K562 (cell line): ENCODE data around the gene RREB1. TPM values are rescaled to one million over a fixed set of nuclear protein-coding genes. Genes with fewer than 3 reads are reported as not detected.

ENCODE experiments used
- ATAC-seq: fragments of 200-7000 bp; cut with Tn5 transposase; 3 replicates; pipeline ENCODE4 v1.9.1; 2020; ENCODE audit warnings: moderate library complexity
- BruUV-seq: library from RNA; stranded (reverse); fragments of 400-500 nt; replicated peaks from 2 replicates; lab custom pipeline; 2021; lab: Mats Ljungman, UMichigan
- CTCF ChIA-PET: fragments of 300-600 bp; formaldehyde crosslinking; extraction: SDS; loops from one replicate; lab custom pipeline; 2021; ENCODE audit warnings: low intra/inter-chr PET ratio; lab: Yijun Ruan, JAX
- POLR2A ChIA-PET: fragments of 300-600, 350-650 bp; sonication (Branson Sonifier 250); formaldehyde crosslinking; extraction: SDS; loops from one replicate; lab custom pipeline; 2021; ENCODE audit warnings: antibody characterized with exemption, inconsistent platforms; lab: Yijun Ruan, JAX
- DNase-seq, 4 experiments: peaks; one replicate each; pipeline versions ENCODE4 v3.0.0 to v3.0.0-alpha.2; 2011 to 2018; ENCODE audit warnings: low spot score in 3 of 4, mixed read lengths in 3 of 4; ENCODE audit errors: extremely low read depth in 1 of 4
- FAIRE-seq: peaks from 2 replicates; lab custom pipeline; 2011; peaks lifted over from hg19 to GRCh38; lab: Jason Lieb, UNC
- H2AFZ ChIP-seq: 2 replicates; pipeline ENCODE4 v1.6.0; 2011; ENCODE audit warnings: low read depth, low read length, control low read depth, inconsistent platforms
- H3K27ac ChIP-seq: fragments of 200-600 bp; 3 replicates; pipeline ENCODE4 v1.8.0; 2011; ENCODE audit warnings: low read depth, mild to moderate bottlenecking, control low read depth, inconsistent platforms, low read length, moderate library complexity, mixed read lengths; ENCODE audit errors: extremely low read depth
- H3K27me3 ChIP-seq, 2 experiments: fragments of 300-600 bp in 1 of 2; 2 replicates in 1 of 2; 3 replicates in 1 of 2; pipeline versions ENCODE4 v1.6.0 to v1.8.0; 2011; ENCODE audit warnings: inconsistent platforms in 2 of 2, low read length in 2 of 2, mild to moderate bottlenecking in 1 of 2, mixed read lengths in 1 of 2, moderate library complexity in 1 of 2; ENCODE audit not compliant: control insufficient read depth in 2 of 2, insufficient read depth in 2 of 2
- H3K36me3 ChIP-seq: fragments of 300-600 bp; 3 replicates; pipeline ENCODE4 v1.8.0; 2011; ENCODE audit warnings: mild to moderate bottlenecking, low read length, inconsistent platforms; ENCODE audit not compliant: control insufficient read depth, insufficient read depth
- H3K4me1 ChIP-seq, 2 experiments: fragments of 200-600 bp in 1 of 2; replicated peaks in 1 of 2; 2 replicates in 1 of 2; 3 replicates in 1 of 2; pipeline versions ENCODE4 v1.5.1 to v1.8.0; 2011; ENCODE audit warnings: inconsistent platforms in 2 of 2, low read length in 2 of 2, mild to moderate bottlenecking in 1 of 2, mixed read lengths in 1 of 2, moderate library complexity in 1 of 2; ENCODE audit not compliant: control insufficient read depth in 2 of 2, insufficient read depth in 2 of 2
- H3K4me2 ChIP-seq: 2 replicates; pipeline ENCODE4 v1.6.1; 2011; ENCODE audit warnings: low read length, control low read depth, inconsistent platforms, mixed read lengths; ENCODE audit not compliant: insufficient read depth
- H3K4me3 ChIP-seq: fragments of 200-600 bp; sonication (generic), shearing (Covaris generic); 2 replicates; pipeline ENCODE4 v1.5.1; 2016; ENCODE audit warnings: control low read depth, inconsistent platforms
- H3K79me2 ChIP-seq: fragments of 200-600 bp; 3 replicates; pipeline ENCODE4 v1.8.0; 2011; ENCODE audit warnings: low read length, inconsistent platforms; ENCODE audit not compliant: control insufficient read depth, insufficient read depth
- H3K9ac ChIP-seq, 2 experiments: 2 replicates each; pipeline versions ENCODE4 v1.6.0 to v1.6.1; 2011; ENCODE audit warnings: low read depth in 2 of 2, low read length in 2 of 2, control low read depth in 1 of 2, inconsistent platforms in 1 of 2, mild to moderate bottlenecking in 1 of 2, mixed read lengths in 1 of 2; ENCODE audit not compliant: insufficient read depth in 1 of 2
- H3K9me1 ChIP-seq: one replicate; pipeline ENCODE4 v1.6.0; 2011; ENCODE audit warnings: inconsistent platforms, mild to moderate bottlenecking, low read length, moderate library complexity; ENCODE audit not compliant: control insufficient read depth, insufficient read depth
- H3K9me3 ChIP-seq: replicated peaks from 2 replicates; pipeline ENCODE4 v1.5.1; 2011; ENCODE audit warnings: low read depth, low read length, inconsistent platforms; ENCODE audit not compliant: control insufficient read depth, insufficient read depth
- H4K20me1 ChIP-seq: replicated peaks from 2 replicates; pipeline ENCODE4 v1.6.1; 2011; ENCODE audit warnings: low read length, inconsistent platforms, mixed read lengths; ENCODE audit not compliant: control insufficient read depth, insufficient read depth
- ELF4 ChIP-seq: fragments of 450-650 bp; formaldehyde crosslinking; IDR thresholded peaks from 2 replicates; pipeline ENCODE4 v1.4.0; 2022; ENCODE audit warnings: missing genetic modification characterization
- MTA1 ChIP-seq: fragments of 450-650 bp; IDR thresholded peaks from 2 replicates; pipeline ENCODE4 v1.6.1; 2017; ENCODE audit warnings: borderline replicate concordance
- OTX1 ChIP-seq: fragments of 450-650 bp; formaldehyde crosslinking; IDR thresholded peaks from 2 replicates; pipeline ENCODE4 v1.4.0; 2022; ENCODE audit warnings: mild to moderate bottlenecking
- ZNF551 ChIP-seq: fragments of 250-450 bp; sonication (Bioruptor Pico); IDR thresholded peaks from 2 replicates; pipeline ENCODE4 v1.5.0; 2021; ENCODE audit warnings: mild to moderate bottlenecking, moderate library complexity
- WGBS: fragments of 100-300 bp; shearing (Covaris generic); methylation state at CpG from one replicate; pipeline ENCODE4 v1.1.6; 2016; ENCODE audit warnings: low coverage, mixed read lengths; ENCODE audit not compliant: insufficient coverage; ENCODE audit errors: missing lambda C conversion rate; 5-methylcytosine and 5-hydroxymethylcytosine counted together
- in situ Hi-C: fragments of 300-500 bp; cut with MboI; formaldehyde crosslinking; loops from 4 replicates; pipeline ENCODE4 v1.15.0; 2018; ENCODE audit warnings: inconsistent platforms, mixed read lengths
- intact Hi-C: fragments of 100-400 bp; cut with micrococcal nuclease; formaldehyde crosslinking; loops from 2 replicates; pipeline ENCODE4 v1.14.2; 2022
- polyA plus RNA-seq, 8 experiments: library from polyadenylated mRNA; depleted of rRNA in 4 of 8; stranded (reverse) in 5 of 8; unstranded in 3 of 8; fragments of >200 nt; fragmentation: Nextera tagmentation in 2 of 8; fragmentation: Illumina TruSeq in 1 of 8; extraction: Ambion mirVana in 2 of 8; extraction: Trizol in 1 of 8; gene quantifications; 2 replicates each; pipeline versions ENCODE4 v1.2.1 to v1.2.3, GENCODE V29; 2011 to 2014; ENCODE audit warnings: inconsistent platforms in 1 of 8, missing spikeins in 1 of 8
- total RNA-seq, 7 experiments: library from RNA; depleted of rRNA in 6 of 7; stranded (reverse); fragments of >200 nt in 6 of 7; fragmentation: Illumina TruSeq in 2 of 7; extraction: Trizol in 2 of 7; gene quantifications; 2 replicates each; pipeline versions ENCODE4 v1.2.1 to v1.2.3, GENCODE V29; 2011 to 2021; ENCODE audit warnings: low replicate concordance in 1 of 7
- TF ChIP-seq, protein P1 (sequence below): fragments of 250-450 bp; sonication (Bioruptor Pico); IDR thresholded peaks from 2 replicates; pipeline ENCODE4 v1.9.0; 2021; ENCODE audit warnings: mild to moderate bottlenecking, inconsistent platforms
- TF ChIP-seq, protein P2 (sequence below), 2 experiments: fragments of 450-650 bp in 1 of 2; IDR thresholded peaks; 2 replicates each; pipeline ENCODE4 v1.6.1; 2011 to 2017; ENCODE audit warnings: low read depth in 2 of 2, antibody characterized with exemption in 1 of 2, borderline replicate concordance in 1 of 2, low read length in 1 of 2, mild to moderate bottlenecking in 1 of 2, mixed read lengths in 1 of 2; ENCODE audit not compliant: control insufficient read depth in 1 of 2
- TF ChIP-seq, protein P3 (sequence below): fragments of 450-650 bp; IDR thresholded peaks from 2 replicates; pipeline ENCODE4 v1.6.1; 2016; ENCODE audit warnings: antibody characterized with exemption
- TF ChIP-seq, protein P4 (sequence below): fragments of 450-650 bp; formaldehyde crosslinking; IDR thresholded peaks from 2 replicates; pipeline ENCODE4 v1.4.0; 2022; ENCODE audit warnings: missing genetic modification characterization
- TF ChIP-seq, protein P5 (sequence below): sonication (generic); formaldehyde crosslinking; IDR thresholded peaks from 2 replicates; pipeline ENCODE4 v1.8.0; 2023; ENCODE audit warnings: mild to moderate bottlenecking, missing genetic modification reagents
- TF ChIP-seq, protein P6 (sequence below): fragments of 450-650 bp; formaldehyde crosslinking; IDR thresholded peaks from 2 replicates; pipeline ENCODE4 v1.4.0; 2022; ENCODE audit warnings: missing genetic modification characterization

RREB1 gene
- total and polyA plus RNA-seq, 9 of the 15 experiments (the other 6 are each of a cell fraction or from before 2014, with no cell fraction given): 3.3 to 64.2 (median 19.3) TPM

DNA sequence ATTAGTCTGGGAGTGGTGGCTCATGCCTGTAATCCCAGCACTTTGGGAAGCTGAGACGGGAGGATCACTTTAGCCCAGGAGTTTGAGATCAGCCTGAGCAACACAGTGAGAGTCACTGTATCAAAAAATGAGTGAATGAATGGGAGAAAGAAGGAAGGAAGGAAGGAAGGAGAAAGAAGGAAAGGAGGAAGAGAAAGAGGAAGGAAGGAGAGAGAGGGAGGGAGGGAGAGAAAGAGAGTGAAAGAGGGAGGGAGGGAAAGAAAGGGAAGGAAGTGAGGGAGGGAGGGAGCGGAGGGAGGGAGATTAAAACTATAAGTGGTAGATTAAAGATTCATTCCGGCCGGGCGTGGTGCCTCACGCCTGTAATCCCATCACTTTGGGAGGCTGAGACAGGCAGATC lies 28.9 kb upstream of the RREB1 start:
- no peak overlapping the region for H3K27ac ChIP-seq
- WGBS: 54% methylated on average over 6 of the region's 6 CpGs
- no peaks in the 10 kb centered on the region for H3K9me1 ChIP-seq
- H3K4me2 ChIP-seq: no peak overlapping the region
- BruUV-seq: no TSS peak
- H3K79me2 ChIP-seq: no peaks in the 10 kb centered on the region
- H3K4me1 ChIP-seq: no peaks in the 10 kb centered on the region; a peak in 1 of 5 replicates
- H3K9ac ChIP-seq: no peak overlapping the region
- FAIRE-seq: no peak
- in situ Hi-C loops (no loop called here), intact Hi-C loops (no loop called here)
- DNase-seq: no peak
- peak overlapping the region; percentile 21; the same call in 1 of the 2 replicates for H2AFZ ChIP-seq
- no peaks in the 10 kb centered on the region for H4K20me1 ChIP-seq
- no peak for ATAC-seq
- H3K9me3 ChIP-seq: no peaks in the 10 kb centered on the region
- ChIA-PET POLR2A (no interaction called here), CTCF (no interaction called here)
- H3K27me3 ChIP-seq: no peaks in the 10 kb centered on the region
- H3K4me3 ChIP-seq: no peak overlapping the region
- no peaks in the 10 kb centered on the region for H3K36me3 ChIP-seq
- TF ChIP-seq, protein P1, sequence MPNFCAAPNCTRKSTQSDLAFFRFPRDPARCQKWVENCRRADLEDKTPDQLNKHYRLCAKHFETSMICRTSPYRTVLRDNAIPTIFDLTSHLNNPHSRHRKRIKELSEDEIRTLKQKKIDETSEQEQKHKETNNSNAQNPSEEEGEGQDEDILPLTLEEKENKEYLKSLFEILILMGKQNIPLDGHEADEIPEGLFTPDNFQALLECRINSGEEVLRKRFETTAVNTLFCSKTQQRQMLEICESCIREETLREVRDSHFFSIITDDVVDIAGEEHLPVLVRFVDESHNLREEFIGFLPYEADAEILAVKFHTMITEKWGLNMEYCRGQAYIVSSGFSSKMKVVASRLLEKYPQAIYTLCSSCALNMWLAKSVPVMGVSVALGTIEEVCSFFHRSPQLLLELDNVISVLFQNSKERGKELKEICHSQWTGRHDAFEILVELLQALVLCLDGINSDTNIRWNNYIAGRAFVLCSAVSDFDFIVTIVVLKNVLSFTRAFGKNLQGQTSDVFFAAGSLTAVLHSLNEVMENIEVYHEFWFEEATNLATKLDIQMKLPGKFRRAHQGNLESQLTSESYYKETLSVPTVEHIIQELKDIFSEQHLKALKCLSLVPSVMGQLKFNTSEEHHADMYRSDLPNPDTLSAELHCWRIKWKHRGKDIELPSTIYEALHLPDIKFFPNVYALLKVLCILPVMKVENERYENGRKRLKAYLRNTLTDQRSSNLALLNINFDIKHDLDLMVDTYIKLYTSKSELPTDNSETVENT (CRISPR knock-in tag): no peak
- peak; percentile 41; the same call in 1 of the 2 replicates for TF ChIP-seq ELF4 (CRISPR knock-in tag)
- TF ChIP-seq, protein P2, sequence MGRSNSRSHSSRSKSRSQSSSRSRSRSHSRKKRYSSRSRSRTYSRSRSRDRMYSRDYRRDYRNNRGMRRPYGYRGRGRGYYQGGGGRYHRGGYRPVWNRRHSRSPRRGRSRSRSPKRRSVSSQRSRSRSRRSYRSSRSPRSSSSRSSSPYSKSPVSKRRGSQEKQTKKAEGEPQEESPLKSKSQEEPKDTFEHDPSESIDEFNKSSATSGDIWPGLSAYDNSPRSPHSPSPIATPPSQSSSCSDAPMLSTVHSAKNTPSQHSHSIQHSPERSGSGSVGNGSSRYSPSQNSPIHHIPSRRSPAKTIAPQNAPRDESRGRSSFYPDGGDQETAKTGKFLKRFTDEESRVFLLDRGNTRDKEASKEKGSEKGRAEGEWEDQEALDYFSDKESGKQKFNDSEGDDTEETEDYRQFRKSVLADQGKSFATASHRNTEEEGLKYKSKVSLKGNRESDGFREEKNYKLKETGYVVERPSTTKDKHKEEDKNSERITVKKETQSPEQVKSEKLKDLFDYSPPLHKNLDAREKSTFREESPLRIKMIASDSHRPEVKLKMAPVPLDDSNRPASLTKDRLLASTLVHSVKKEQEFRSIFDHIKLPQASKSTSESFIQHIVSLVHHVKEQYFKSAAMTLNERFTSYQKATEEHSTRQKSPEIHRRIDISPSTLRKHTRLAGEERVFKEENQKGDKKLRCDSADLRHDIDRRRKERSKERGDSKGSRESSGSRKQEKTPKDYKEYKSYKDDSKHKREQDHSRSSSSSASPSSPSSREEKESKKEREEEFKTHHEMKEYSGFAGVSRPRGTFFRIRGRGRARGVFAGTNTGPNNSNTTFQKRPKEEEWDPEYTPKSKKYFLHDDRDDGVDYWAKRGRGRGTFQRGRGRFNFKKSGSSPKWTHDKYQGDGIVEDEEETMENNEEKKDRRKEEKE (IDR thresholded peaks at IDR 0.05; ENCODE audit: borderline replicate concordance in 1 of 2, control insufficient read depth in 1 of 2, low read depth in 2 of 2, low read length in 1 of 2): peak in 1 of 2 experiments; percentile 15; a peak in 1 of 4 replicates
- TF ChIP-seq, protein P3, sequence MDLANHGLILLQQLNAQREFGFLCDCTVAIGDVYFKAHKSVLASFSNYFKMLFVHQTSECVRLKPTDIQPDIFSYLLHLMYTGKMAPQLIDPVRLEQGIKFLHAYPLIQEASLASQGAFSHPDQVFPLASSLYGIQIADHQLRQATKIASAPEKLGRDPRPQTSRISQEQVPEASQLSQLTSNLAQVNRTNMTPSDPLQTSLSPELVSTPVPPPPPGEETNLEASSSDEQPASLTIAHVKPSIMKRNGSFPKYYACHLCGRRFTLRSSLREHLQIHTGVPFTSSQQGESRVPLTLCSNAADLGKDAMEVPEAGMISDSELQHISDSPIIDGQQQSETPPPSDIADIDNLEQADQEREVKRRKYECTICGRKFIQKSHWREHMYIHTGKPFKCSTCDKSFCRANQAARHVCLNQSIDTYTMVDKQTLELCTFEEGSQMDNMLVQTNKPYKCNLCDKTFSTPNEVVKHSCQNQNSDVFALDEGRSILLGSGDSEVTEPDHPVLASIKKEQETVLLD: 0 out of 2 replicates have a peak, but pooled peaks have one; percentile 36
- peak; percentile 79 for TF ChIP-seq MTA1
- TF ChIP-seq, protein P4, sequence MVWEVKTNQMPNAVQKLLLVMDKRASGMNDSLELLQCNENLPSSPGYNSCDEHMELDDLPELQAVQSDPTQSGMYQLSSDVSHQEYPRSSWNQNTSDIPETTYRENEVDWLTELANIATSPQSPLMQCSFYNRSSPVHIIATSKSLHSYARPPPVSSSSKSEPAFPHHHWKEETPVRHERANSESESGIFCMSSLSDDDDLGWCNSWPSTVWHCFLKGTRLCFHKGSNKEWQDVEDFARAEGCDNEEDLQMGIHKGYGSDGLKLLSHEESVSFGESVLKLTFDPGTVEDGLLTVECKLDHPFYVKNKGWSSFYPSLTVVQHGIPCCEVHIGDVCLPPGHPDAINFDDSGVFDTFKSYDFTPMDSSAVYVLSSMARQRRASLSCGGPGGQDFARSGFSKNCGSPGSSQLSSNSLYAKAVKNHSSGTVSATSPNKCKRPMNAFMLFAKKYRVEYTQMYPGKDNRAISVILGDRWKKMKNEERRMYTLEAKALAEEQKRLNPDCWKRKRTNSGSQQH: 0 out of 2 replicates have a peak, but pooled peaks have one; percentile 19
- TF ChIP-seq, protein P5, sequence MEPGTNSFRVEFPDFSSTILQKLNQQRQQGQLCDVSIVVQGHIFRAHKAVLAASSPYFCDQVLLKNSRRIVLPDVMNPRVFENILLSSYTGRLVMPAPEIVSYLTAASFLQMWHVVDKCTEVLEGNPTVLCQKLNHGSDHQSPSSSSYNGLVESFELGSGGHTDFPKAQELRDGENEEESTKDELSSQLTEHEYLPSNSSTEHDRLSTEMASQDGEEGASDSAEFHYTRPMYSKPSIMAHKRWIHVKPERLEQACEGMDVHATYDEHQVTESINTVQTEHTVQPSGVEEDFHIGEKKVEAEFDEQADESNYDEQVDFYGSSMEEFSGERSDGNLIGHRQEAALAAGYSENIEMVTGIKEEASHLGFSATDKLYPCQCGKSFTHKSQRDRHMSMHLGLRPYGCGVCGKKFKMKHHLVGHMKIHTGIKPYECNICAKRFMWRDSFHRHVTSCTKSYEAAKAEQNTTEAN (CRISPR knock-in tag): no peak
- TF ChIP-seq, protein P6, sequence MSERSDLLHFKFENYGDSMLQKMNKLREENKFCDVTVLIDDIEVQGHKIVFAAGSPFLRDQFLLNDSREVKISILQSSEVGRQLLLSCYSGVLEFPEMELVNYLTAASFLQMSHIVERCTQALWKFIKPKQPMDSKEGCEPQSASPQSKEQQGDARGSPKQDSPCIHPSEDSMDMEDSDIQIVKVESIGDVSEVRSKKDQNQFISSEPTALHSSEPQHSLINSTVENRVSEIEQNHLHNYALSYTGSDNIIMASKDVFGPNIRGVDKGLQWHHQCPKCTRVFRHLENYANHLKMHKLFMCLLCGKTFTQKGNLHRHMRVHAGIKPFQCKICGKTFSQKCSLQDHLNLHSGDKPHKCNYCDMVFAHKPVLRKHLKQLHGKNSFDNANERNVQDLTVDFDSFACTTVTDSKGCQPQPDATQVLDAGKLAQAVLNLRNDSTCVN (CRISPR knock-in tag): peak; percentile 60; the same call in 1 of the 2 replicates
- TF ChIP-seq ZNF551 (CRISPR knock-in tag): no peak
- 0 out of 2 replicates have a peak, but pooled peaks have one; percentile 24 for TF ChIP-seq OTX1
